HepG2 (cell line): ENCODE measurements around the gene SLC15A5. TPM values are rescaled to one million over a fixed set of nuclear protein-coding genes. Genes with fewer than 3 reads are reported as not detected.

Source experiments
- ATAC-seq: fragments of 200-7000 bp; cut with Tn5 transposase; 3 replicates; pipeline ENCODE4 v1.9.1; 2020; ENCODE audit warnings: mild to moderate bottlenecking, moderate library complexity
- Bru-seq: library from RNA; stranded (reverse); fragments of 400-500 nt; gene quantifications from one replicate; lab custom pipeline; 2021; lab: Mats Ljungman, UMichigan
- BruChase-seq, 2 experiments: library from RNA; stranded (reverse); fragments of 400-500 nt; gene quantifications; one replicate each; lab custom pipeline; 2021; lab: Mats Ljungman, UMichigan
- BruUV-seq: library from RNA; stranded (reverse); fragments of 400-500 nt; replicated peaks from 2 replicates; lab custom pipeline; 2021; lab: Mats Ljungman, UMichigan
- CTCF ChIA-PET: fragments of 300-600 bp; formaldehyde crosslinking; extraction: SDS; loops from one replicate; lab custom pipeline; 2021; ENCODE audit warnings: low total read pairs, inconsistent platforms, low intra/inter-chr PET ratio; lab: Yijun Ruan, JAX
- POLR2A ChIA-PET: fragments of 350-600 bp; sonication (Branson Sonifier 250); formaldehyde crosslinking; loops from one replicate; lab custom pipeline; 2020; ENCODE audit warnings: antibody characterized with exemption, inconsistent platforms; lab: Yijun Ruan, JAX
- DNase-seq: peaks from one replicate; pipeline ENCODE4 v3.0.0-alpha.2; 2015; ENCODE audit warnings: low spot score
- FAIRE-seq: peaks from 3 replicates; lab custom pipeline; 2011; peaks lifted over from hg19 to GRCh38; lab: Jason Lieb, UNC
- H2AFZ ChIP-seq: one replicate; pipeline ENCODE4 v1.6.1; 2011; ENCODE audit warnings: low read length, inconsistent platforms
- H3K27ac ChIP-seq: fragments of 300-600 bp; 3 replicates; pipeline ENCODE4 v1.8.0; 2011; ENCODE audit warnings: mixed run types, mild to moderate bottlenecking, mixed read lengths, low read length, inconsistent platforms; ENCODE audit not compliant: insufficient read depth; ENCODE audit errors: extremely low read length
- H3K27me3 ChIP-seq, 2 experiments: fragments of 200-600 bp in 1 of 2; 2 replicates in 1 of 2; 3 replicates in 1 of 2; pipeline versions ENCODE4 v1.6.0 to v1.8.0; 2011; ENCODE audit warnings: low read length in 2 of 2, mild to moderate bottlenecking in 2 of 2, moderate library complexity in 2 of 2, inconsistent platforms in 1 of 2; ENCODE audit not compliant: insufficient read depth in 2 of 2, control insufficient read depth in 1 of 2
- H3K36me3 ChIP-seq, 2 experiments: fragments of 200-600 bp in 1 of 2; replicated peaks in 1 of 2; 2 replicates in 1 of 2; 3 replicates in 1 of 2; pipeline versions ENCODE4 v1.5.1 to v1.8.0; 2011; ENCODE audit warnings: low read length in 2 of 2, inconsistent platforms in 1 of 2; ENCODE audit not compliant: insufficient read depth in 2 of 2, control insufficient read depth in 1 of 2
- H3K4me1 ChIP-seq: 2 replicates; pipeline ENCODE4 v1.5.1; 2012; ENCODE audit warnings: low read length, inconsistent platforms; ENCODE audit not compliant: insufficient read depth
- H3K4me2 ChIP-seq: 2 replicates; pipeline ENCODE4 v1.6.0; 2011; ENCODE audit warnings: low read depth, low read length, inconsistent platforms
- H3K4me3 ChIP-seq, 3 experiments: fragments of 200-600 bp in 1 of 3; sonication (generic), shearing (Covaris generic) in 1 of 3; replicated peaks in 1 of 3; 2 replicates each; pipeline ENCODE4 v1.5.1; 2011 to 2016; ENCODE audit warnings: low read length in 3 of 3, inconsistent platforms in 2 of 3, low read depth in 2 of 3, mild to moderate bottlenecking in 2 of 3, control low read depth in 1 of 3, mixed read lengths in 1 of 3; ENCODE audit not compliant: insufficient read depth in 1 of 3
- H3K79me2 ChIP-seq: one replicate; pipeline ENCODE4 v1.6.1; 2011; ENCODE audit warnings: low read length, inconsistent platforms; ENCODE audit not compliant: insufficient read depth
- H3K9ac ChIP-seq: 2 replicates; pipeline ENCODE4 v1.6.0; 2011; ENCODE audit warnings: mild to moderate bottlenecking, low read depth, low read length, inconsistent platforms; ENCODE audit not compliant: insufficient read depth
- H3K9me3 ChIP-seq: 2 replicates; pipeline ENCODE4 v1.5.1; 2012; ENCODE audit warnings: mild to moderate bottlenecking, low read length
- H4K20me1 ChIP-seq: 2 replicates; pipeline ENCODE4 v1.6.0; 2011; ENCODE audit warnings: inconsistent platforms, mild to moderate bottlenecking, low read length, moderate library complexity; ENCODE audit not compliant: insufficient read depth
- ZNF224 ChIP-seq: sonication (generic); formaldehyde crosslinking; IDR thresholded peaks from 2 replicates; pipeline ENCODE4 v1.5.0; 2020; ENCODE audit warnings: mild to moderate bottlenecking, missing genetic modification reagents
- WGBS: methylation state at CpG from one replicate; pipeline ENCODE4 v1.1.6; 2017; ENCODE audit warnings: low lambda C conversion rate; 5-methylcytosine and 5-hydroxymethylcytosine counted together
- in situ Hi-C: cut with HindIII; loops from 2 replicates; pipeline ENCODE4 v1.10.0; 2017; ENCODE audit warnings: low pct_unique_long_range_greater_than_20kb; ENCODE audit not compliant: extremely low pct_ligation_motif_present
- intact Hi-C: fragments of 100-400 bp; cut with micrococcal nuclease; formaldehyde crosslinking; loops from one replicate; pipeline ENCODE4 v1.10.0; 2022; ENCODE audit not compliant: unreplicated experiment
- long read RNA-seq, 2 experiments: library from RNA in 1 of 2; library from polyadenylated mRNA in 1 of 2; stranded (forward) in 1 of 2; unstranded in 1 of 2; transcript quantifications; one replicate each; pipeline ENCODE4 v2.0.0, GENCODE V29; 2019 to 2022
- polyA minus RNA-seq, 3 experiments: library from RNA; depleted of rRNA, polyadenylated mRNA; stranded (reverse); fragments of >200 nt; gene quantifications; 2 replicates each; pipeline ENCODE4 v1.2.3, GENCODE V29; 2011; ENCODE audit warnings: low replicate concordance in 1 of 3
- polyA plus RNA-seq, 8 experiments: library from polyadenylated mRNA; depleted of rRNA in 3 of 8; stranded (reverse) in 7 of 8; unstranded in 1 of 8; fragments of >200 nt; fragmentation: Illumina TruSeq in 4 of 8; extraction: Trizol in 4 of 8; gene quantifications; 2 replicates each; pipeline versions ENCODE4 v1.2.1 to v1.2.3, GENCODE V29; 2011 to 2016; ENCODE audit warnings: low read depth in 4 of 8, missing spikeins in 1 of 8, mixed read lengths in 1 of 8; ENCODE audit not compliant: insufficient read depth in 1 of 8
- total RNA-seq, 5 experiments: library from RNA; depleted of rRNA; stranded (reverse); fragments of >200 nt; fragmentation: Illumina TruSeq; extraction: Trizol; gene quantifications; 2 replicates each; pipeline ENCODE4 v1.2.3, GENCODE V29; 2016; ENCODE audit warnings: low read depth in 1 of 5
- TF ChIP-seq, protein P1 (sequence below): sonication (generic); formaldehyde crosslinking; conservative IDR thresholded peaks from 2 replicates; pipeline ENCODE4 v1.8.0; 2022; ENCODE audit warnings: missing genetic modification reagents

SLC15A5 gene, protein sequence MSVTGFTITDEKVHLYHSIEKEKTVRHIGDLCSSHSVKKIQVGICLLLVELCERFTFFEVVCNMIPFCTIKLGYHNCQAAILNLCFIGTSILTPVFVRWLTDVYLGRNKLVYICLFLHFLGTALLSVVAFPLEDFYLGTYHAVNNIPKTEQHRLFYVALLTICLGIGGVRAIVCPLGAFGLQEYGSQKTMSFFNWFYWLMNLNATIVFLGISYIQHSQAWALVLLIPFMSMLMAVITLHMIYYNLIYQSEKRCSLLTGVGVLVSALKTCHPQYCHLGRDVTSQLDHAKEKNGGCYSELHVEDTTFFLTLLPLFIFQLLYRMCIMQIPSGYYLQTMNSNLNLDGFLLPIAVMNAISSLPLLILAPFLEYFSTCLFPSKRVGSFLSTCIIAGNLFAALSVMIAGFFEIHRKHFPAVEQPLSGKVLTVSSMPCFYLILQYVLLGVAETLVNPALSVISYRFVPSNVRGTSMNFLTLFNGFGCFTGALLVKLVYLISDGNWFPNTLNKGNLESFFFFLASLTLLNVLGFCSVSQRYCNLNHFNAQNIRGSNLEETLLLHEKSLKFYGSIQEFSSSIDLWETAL
- total RNA-seq (2016; rRNA removed; fragmentation: Illumina TruSeq; extraction: Trizol) (not detected in 2 replicates), polyA plus RNA-seq (2011; rRNA removed) (not detected in 2 replicates), polyA minus RNA-seq (2011; rRNA and poly(A)+ RNA removed; ENCODE audit: low replicate concordance) (not detected in 2 replicates), Bru-seq, nascent RNA (not detected), BruChase-seq, experiment 1, labeled RNA remaining after a 6-hour chase (not detected), BruChase-seq, experiment 2, labeled RNA remaining after a 2-hour chase (not detected)
- total RNA-seq (2016; cell fraction: cytosol; rRNA removed; fragmentation: Illumina TruSeq; extraction: Trizol; ENCODE audit: low read depth), result not detected in 2 replicates
- not detected in 2 replicates for total RNA-seq (2016; cell fraction: insoluble cytoplasmic fraction; rRNA removed; fragmentation: Illumina TruSeq; extraction: Trizol)
- not detected in 2 replicates for total RNA-seq (2016; cell fraction: membrane; rRNA removed; fragmentation: Illumina TruSeq; extraction: Trizol)
- total RNA-seq (2016; cell fraction: nucleus; rRNA removed; fragmentation: Illumina TruSeq; extraction: Trizol), result not detected in 2 replicates
- polyA plus RNA-seq (2011; cell fraction: cytosol; rRNA removed), result not detected in 2 replicates
- not detected in 2 replicates for polyA plus RNA-seq (2011; cell fraction: nucleus; rRNA removed)
- polyA plus RNA-seq (2012), result not detected in 2 replicates
- polyA plus RNA-seq (2016; cell fraction: cytosol; fragmentation: Illumina TruSeq; extraction: Trizol; ENCODE audit: low read depth), result not detected in 2 replicates
- not detected in 2 replicates for polyA plus RNA-seq (2016; cell fraction: insoluble cytoplasmic fraction; fragmentation: Illumina TruSeq; extraction: Trizol; ENCODE audit: low read depth)
- polyA plus RNA-seq (2016; cell fraction: membrane; fragmentation: Illumina TruSeq; extraction: Trizol; ENCODE audit: low read depth), result not detected in 2 replicates
- not detected in 2 replicates for polyA plus RNA-seq (2016; cell fraction: nucleus; fragmentation: Illumina TruSeq; extraction: Trizol; ENCODE audit: insufficient read depth, low read depth)
- polyA minus RNA-seq (2011; cell fraction: cytosol; rRNA and poly(A)+ RNA removed), result not detected in 2 replicates
- not detected in 2 replicates for polyA minus RNA-seq (2011; cell fraction: nucleus; rRNA and poly(A)+ RNA removed)
- long read RNA-seq, experiment 1, result 0 reads
- long read RNA-seq, experiment 2, result 0 reads

GRCh38 chr12:16277585-16277984 lies at the start of gene SLC15A5:
TSS of gene SLC15A5 (minus strand) at chr12:16277685. CDS start at chr12:16277685, 0 bp downstream.
- Histone ChIP-seq H3K4me2 (no peak within 1 kb of the TSS), H3K36me3 (no peaks in the 10 kb centered on the region), H3K4me3 (no peak within 1 kb of the TSS), H3K27me3 (no peaks in the 10 kb centered on the region; a peak in 1 of 5 replicates), H3K27ac (no peak within 1 kb of the TSS), H3K79me2 (no peaks in the 10 kb centered on the region), H3K9me3 (no peaks in the 10 kb centered on the region), H3K9ac (no peak within 1 kb of the TSS), H2AFZ (no peak within 1 kb of the TSS), H4K20me1 (no peaks in the 10 kb centered on the region), H3K4me1 (no peaks in the 10 kb centered on the region)
- FAIRE-seq (no peak), DNase-seq (no peak), ATAC-seq (no peak)
- CTCF ChIA-PET, result no interaction called here
- in situ Hi-C loops, result no loop called here
- TF ChIP-seq, protein P1, sequence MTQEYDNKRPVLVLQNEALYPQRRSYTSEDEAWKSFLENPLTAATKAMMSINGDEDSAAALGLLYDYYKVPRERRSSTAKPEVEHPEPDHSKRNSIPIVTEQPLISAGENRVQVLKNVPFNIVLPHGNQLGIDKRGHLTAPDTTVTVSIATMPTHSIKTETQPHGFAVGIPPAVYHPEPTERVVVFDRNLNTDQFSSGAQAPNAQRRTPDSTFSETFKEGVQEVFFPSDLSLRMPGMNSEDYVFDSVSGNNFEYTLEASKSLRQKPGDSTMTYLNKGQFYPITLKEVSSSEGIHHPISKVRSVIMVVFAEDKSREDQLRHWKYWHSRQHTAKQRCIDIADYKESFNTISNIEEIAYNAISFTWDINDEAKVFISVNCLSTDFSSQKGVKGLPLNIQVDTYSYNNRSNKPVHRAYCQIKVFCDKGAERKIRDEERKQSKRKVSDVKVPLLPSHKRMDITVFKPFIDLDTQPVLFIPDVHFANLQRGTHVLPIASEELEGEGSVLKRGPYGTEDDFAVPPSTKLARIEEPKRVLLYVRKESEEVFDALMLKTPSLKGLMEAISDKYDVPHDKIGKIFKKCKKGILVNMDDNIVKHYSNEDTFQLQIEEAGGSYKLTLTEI (CRISPR knock-in tag), result no peak
- no peak for TF ChIP-seq ZNF224 (CRISPR knock-in tag)
- POLR2A ChIA-PET, result no interaction called here
- BruUV-seq, result no TSS peak
- intact Hi-C loops, result no loop called here
- 15% methylated on average over 5 of the region's 5 CpGs for WGBS
